CD4-positive, alpha-beta T cell treated with Interleukin-15 for 4 hours (primary cell): Measurements from ENCODE around the gene C17orf100.

Experiments
- DNase-seq: peaks from one replicate; pipeline ENCODE4 v3.0.0-alpha.2; 2020; ENCODE audit warnings: low spot score

Gene C17orf100

GRCh38 chr17:6651354-6651918 is at the start of gene C17orf100, which contains the start of gene MED31:
C17orf100 (plus strand) TSS chr17:6651762; CDS start chr17:6651914, 152 bp downstream.
MED31 (minus strand) TSS chr17:6651605; CDS start chr17:6651528, 77 bp downstream.
- peak; percentile 95 for DNase-seq

GRCh38 chr17:6602141-6602540 is 49.4 kb upstream of the C17orf100 start:
- DNase-seq = no peak

- DNase-seq = no peak
These were observed 47.7 kb upstream of the C17orf100 start for GRCh38 chr17:6603744-6604325.

GRCh38 chr17:6605142-6605541 is 46.4 kb upstream of the C17orf100 start:
- DNase-seq = no peak

GRCh38 chr17:6608321-6608720 is 43.2 kb upstream of the C17orf100 start:
- DNase-seq = no peak

GRCh38 chr17:6610011-6610410 is 41.6 kb upstream of the C17orf100 start:
- DNase-seq = no peak

- DNase-seq = no peak
These were observed 40.3 kb upstream of the C17orf100 start for GRCh38 chr17:6611231-6611630.

GRCh38 chr17:6623941-6624340 is 27.6 kb upstream of the C17orf100 start:
- no peak for DNase-seq

- no peak for DNase-seq
These were observed 24.9 kb upstream of the C17orf100 start for GRCh38 chr17:6626616-6627015.

GRCh38 chr17:6627019-6627418 is 24.5 kb upstream of the C17orf100 start:
- DNase-seq = no peak

- DNase-seq = no peak
These were observed 21.2 kb upstream of the C17orf100 start for GRCh38 chr17:6630390-6630789.

GRCh38 chr17:6632530-6632929 is 19.0 kb upstream of the C17orf100 start:
- DNase-seq = no peak

- no peak for DNase-seq
These were observed 18.3 kb upstream of the C17orf100 start for GRCh38 chr17:6633263-6633662.

- no peak for DNase-seq
These were observed 15.5 kb upstream of the C17orf100 start for GRCh38 chr17:6636105-6636504.

GRCh38 chr17:6636616-6637457 is 14.7 kb upstream of the C17orf100 start:
- no peak for DNase-seq

GRCh38 chr17:6637458-6637840 is 14.1 kb upstream of the C17orf100 start:
- DNase-seq = no peak

GRCh38 chr17:6638046-6638908 is 13.3 kb upstream of the C17orf100 start:
- no peak for DNase-seq

GRCh38 chr17:6639014-6639585 is 12.5 kb upstream of the C17orf100 start:
- DNase-seq = no peak

- DNase-seq = no peak
These were observed 11.7 kb upstream of the C17orf100 start for GRCh38 chr17:6639586-6640535.

GRCh38 chr17:6640536-6641246 is 10.9 kb upstream of the C17orf100 start, which contains the start of the genes KIAA0753 and TXNDC17:
KIAA0753 (minus strand) TSS chr17:6640711; CDS start chr17:6635103, 5,608 bp downstream.
TXNDC17 (plus strand) TSS chr17:6641060; CDS start chr17:6641083, 23 bp downstream.
- DNase-seq = peak; percentile 89
